ENCODE measurements around the gene GNB1L.

GRCh38 chr22:19753090-19753842 lies 101.4 kb downstream of the GNB1L start:
- TF ChIP-seq CTCF (IDR thresholded peaks at IDR 0.05; ENCODE audit: insufficient read depth, low read length) = no peak
- no peak for TF ChIP-seq POLR2AphosphoS5 (IDR thresholded peaks at IDR 0.05; ENCODE audit: low read depth)
